GM12874 (cell line): ENCODE data around the gene POLR1A.

Source experiments
- TF ChIP-seq, protein P1 (sequence below): IDR thresholded peaks from 2 replicates; pipeline ENCODE4 v1.5.1; 2011; ENCODE audit warnings: low read depth, mild to moderate bottlenecking, control low read depth, low read length, moderate library complexity; ENCODE audit not compliant: insufficient read depth

POLR1A gene

DNA sequence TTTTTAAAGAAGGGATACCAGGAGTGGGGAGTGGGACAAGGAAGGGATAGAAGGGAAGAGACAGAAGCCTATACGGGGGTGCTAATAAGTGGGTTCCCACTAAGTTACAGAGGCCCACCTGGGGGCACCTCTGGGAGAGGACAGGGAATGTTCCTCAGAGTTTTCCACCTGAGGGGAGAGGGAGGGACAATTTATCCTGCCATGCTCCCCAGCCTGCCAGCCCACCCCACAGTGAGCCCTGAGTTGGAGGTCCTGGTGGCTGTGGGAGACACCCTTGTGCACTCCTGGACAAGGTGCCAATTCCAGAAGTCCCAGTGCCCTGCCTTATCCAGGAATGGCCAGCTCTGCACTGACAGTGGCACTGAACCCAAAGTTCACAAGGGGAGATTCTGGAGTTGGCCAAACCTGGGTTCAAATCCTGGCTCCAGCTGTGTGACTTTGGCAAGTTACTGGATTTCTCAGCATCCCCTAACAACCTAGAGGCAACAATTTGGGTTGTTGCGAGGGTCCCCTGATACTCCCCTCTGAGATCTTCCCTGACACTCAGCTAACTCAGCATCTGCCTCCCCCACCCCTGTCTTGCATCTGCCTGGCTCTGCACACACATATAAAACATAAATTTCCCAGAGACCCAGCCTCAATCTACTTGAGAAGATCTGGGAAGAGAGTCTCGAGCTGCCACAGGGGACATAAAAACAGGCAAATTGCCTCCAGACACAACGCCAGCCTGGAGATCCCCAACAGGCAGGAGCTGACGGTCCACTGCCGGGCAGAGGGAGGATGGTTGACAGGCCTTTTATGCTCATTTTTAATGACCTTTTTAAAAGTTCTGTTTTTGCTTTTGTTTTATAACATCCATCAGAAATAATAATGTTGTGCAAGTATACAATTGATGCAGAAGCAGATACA, 118.2 kb downstream of the POLR1A start:
- TF ChIP-seq, protein P1, sequence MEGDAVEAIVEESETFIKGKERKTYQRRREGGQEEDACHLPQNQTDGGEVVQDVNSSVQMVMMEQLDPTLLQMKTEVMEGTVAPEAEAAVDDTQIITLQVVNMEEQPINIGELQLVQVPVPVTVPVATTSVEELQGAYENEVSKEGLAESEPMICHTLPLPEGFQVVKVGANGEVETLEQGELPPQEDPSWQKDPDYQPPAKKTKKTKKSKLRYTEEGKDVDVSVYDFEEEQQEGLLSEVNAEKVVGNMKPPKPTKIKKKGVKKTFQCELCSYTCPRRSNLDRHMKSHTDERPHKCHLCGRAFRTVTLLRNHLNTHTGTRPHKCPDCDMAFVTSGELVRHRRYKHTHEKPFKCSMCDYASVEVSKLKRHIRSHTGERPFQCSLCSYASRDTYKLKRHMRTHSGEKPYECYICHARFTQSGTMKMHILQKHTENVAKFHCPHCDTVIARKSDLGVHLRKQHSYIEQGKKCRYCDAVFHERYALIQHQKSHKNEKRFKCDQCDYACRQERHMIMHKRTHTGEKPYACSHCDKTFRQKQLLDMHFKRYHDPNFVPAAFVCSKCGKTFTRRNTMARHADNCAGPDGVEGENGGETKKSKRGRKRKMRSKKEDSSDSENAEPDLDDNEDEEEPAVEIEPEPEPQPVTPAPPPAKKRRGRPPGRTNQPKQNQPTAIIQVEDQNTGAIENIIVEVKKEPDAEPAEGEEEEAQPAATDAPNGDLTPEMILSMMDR = no peak

DNA sequence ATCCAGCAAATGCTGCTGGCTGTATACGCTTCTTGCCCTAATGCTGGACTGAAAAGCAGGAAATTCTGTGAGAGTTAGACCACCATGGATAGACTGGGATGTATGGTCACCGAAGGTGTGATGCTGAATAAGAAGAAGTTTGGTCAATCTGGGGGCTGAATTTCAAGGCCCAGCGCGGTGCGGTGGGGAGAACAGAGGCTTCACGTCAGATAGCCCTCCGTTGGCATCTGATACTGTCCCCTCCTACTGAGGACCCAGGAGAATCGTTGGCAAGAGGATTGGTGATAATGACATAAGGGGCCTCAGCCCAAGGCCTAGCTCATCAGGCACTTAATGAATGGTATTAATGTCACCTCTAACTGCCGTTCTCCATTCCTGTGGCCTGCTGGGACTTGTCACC, 119.6 kb downstream of the POLR1A start:
- TF ChIP-seq, protein P1 = no peak

DNA sequence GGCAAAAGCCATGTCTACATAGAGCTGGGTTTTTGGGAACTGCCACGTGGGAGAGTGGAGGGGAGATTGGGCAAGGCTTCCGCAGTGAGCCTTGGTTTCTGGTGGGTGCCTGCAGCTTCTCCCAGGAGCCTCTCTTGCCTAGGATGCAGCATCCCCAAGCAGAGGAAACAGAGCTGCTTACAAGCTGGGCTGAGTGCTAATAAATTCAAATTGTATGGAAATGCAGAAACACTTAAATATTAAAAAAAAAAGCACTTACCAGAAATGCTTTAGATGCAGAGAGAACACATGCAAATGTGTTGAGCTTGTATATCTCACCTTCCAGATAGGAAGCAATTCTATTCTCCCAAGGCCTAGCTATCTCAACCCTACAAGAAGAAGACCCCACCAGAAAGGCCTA, 120.9 kb downstream of the POLR1A start:
- TF ChIP-seq, protein P1 = no peak

DNA sequence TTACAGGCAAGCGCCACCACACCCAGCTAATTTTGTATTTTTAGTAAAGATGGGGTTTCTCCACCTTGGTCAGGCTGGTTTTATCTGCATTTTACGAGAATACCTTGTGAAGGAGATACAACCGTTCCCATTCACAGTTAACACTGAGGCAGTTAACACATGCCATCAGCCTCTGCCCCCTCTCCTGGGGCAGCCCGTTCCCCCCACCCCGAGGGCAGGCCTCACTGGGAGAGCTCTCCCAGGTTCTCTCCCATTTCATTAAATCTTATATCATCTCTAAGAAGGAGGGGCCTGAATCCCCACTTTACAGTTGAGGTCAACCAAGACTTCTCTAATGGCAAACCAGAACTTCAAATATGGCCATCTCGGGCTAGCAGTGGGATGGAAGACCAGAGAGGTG, 121.9 kb downstream of the POLR1A start:
- TF ChIP-seq, protein P1 = no peak

DNA sequence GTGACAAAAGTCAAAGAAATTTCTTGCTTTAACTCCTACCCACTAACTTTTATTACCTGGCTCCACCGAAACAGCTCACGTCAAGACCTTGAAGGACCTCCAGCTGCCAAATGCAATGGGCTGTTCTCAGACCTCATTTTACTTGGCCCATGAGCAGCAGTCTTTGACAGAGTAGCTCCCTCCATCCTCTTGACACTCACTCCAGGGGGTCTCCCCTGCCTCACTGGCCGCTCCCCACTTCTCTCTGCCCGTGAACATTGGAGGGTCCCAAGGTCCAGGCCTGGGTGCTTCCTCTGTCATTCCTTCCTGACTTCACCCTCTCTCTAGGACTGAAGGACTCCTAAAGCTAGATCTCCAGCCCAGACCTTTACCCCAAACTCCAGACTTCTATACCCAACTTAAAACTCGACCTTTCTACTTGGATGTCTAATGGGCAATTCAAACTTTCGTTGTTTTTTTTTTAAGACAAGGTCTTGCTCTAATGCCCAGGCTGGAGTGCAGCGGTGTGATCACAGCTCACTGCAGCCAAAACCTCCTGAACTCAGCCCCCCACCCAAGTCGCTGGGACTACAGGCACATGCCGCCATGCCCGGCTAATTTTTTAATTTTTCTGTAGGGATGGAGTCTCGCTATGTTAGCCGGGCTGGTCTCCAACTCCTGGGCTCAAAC, 124.0 kb downstream of the POLR1A start:
- TF ChIP-seq, protein P1 = no peak

DNA sequence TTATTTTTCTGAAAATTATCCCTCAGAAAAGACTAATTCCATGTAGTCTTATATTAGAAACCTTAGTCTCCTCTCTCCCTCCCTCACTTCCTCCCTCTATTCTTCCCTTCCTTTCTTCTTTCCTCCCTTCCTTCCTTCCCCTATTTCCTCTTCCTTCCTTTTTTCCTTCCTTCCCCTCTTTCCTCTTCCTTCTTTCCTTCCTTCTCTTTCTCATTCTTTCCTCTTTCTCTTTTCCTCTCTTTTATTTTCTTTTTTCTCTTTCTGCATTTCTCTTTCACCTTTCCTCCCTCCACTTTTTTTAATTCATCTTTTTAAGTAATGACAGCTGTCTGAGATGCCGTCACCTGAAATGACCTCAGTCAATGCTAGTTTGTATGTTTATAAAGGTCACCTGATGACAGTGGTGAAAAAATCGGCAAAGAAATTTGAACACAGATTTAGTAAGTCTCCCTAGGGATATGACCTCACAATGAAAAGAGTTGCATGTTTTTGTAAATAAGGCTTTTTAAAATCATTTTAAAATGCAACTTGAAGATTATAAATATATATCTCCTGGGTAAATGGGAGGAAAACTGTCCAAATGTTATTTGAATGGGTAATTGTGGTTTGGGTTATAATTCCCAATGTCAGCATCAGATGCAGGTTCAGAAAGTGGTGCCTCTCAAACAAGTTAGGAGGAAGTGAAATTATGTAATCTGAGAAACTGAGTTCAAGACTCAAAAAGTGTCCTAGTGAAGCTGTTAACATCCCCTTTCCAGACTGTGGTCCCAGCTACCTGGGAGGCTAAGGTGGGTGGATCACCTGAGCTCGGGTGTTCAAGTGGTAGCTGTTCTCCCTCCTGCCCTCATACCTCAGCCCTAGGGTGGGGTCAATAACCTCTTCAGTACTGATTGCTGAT, 126.6 kb downstream of the POLR1A start:
- TF ChIP-seq, protein P1 = no peak
